HG03521 (cell line): ENCODE results near the gene SMIM8.
A peak's percentile ranks its signal among the peaks of the same experiment; 100 is the strongest.
"Not testable (repeated sequence)": the region's sequence is repeated elsewhere in the genome, so short reads cannot be mapped to it uniquely, and the experiment has no call there.

ENCODE experiments used
- ATAC-seq: cut with Tn5 transposase; IDR thresholded peaks from one replicate; pipeline ENCODE4 v1.9.1; 2021; ENCODE audit warnings: mild to moderate bottlenecking, moderate library complexity; ENCODE audit not compliant: unreplicated experiment

SMIM8 gene

DNA sequence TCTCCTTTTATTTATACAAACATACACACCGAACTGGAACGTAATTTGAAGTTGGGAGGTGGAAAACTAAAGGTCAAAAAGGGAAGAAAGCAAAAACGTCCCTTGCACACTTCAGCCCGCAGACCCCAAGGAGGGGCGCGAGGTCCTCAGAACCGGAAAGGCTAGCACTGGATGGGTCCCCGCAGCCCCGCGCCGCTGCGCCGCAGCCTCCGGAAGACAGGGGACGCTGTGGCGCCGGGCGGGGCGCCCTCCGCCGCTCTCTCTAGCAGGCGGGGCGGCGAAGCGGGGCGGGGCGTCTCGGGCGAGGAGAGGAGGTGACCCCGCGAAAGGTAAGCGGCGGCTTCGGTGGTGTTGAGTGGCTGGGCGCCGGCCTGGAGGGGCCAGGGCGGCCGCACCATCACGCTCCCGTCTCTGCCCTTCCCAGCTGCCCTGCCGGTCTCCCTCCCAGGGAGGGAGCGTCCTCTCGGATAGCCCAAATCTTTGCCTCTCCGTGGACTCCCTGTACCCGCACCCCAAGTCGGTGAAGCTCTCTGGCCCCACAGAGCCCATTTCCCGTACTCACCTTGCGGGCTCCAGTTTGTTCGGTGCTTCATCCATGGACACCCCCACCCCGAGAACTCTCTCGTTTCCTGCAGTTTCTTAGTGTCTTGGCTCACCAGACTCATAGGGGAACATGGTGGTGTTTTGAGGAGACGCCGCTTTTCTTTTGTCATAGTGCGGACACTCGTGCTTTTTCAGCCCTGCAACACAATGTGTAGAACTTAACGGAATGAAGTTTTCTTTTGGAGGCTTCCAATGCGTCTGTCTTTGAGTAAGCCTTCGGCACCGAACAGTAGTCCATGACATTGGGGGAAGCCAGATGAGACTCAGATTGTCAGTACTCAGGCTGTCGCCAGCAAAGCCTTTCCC, at the start of gene SMIM8:
Gene SMIM8, plus strand, starts transcription at position 285 of the 909 bp plus-strand sequence. CDS start 14,444 bp downstream, outside the sequence.
- ATAC-seq = peak; percentile 100

GRCh38 chr6:87274660-87275274, 47.6 kb upstream of the SMIM8 start:
- ATAC-seq = no peak

DNA sequence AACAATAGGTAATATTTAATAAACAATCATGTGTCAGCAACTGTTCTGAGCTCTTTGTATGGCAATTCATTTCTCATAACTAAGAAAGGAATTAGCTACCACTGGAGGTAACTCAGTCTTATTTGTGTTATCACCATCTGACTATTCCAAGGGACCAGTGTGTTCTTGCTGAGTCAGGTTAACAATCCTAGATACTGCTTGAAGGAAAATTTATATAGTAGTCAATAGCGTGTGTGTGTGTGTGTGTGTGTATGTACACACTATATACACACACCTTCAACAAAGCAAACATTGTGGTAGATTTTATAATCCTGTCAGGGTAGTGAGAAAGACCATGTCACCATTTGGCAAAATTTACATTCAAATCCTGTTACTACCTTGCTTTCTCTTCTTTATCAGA, 45.8 kb upstream of the SMIM8 start:
- ATAC-seq = no peak

GRCh38 chr6:87277123-87277522, 45.3 kb upstream of the SMIM8 start:
- no peak for ATAC-seq

- ATAC-seq = no peak
Observed at GRCh38 chr6:87279196-87279595, 43.2 kb upstream of the SMIM8 start.

DNA sequence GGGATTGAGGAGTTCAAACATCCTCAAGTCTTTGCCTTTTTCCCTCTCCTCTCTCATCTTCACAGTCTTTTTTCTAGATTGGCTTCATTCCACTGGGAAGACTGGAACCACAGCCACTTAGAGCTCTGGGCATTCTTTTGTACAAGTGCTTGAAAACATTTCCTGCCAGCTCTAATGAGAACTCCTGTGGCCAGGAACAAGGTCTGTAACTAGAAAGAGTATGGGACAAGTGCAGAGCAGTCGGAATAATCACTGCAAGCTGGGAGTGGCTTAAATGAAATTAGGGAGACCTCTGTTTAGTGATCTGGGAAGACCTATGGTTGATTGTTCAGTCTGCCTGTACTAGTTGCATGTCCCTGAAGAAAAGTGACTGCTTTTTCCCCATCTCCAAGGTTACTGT, 41.0 kb upstream of the SMIM8 start:
- no peak for ATAC-seq

- no peak for ATAC-seq
Observed at GRCh38 chr6:87282743-87283142, 39.6 kb upstream of the SMIM8 start.

- ATAC-seq = no peak
Observed at GRCh38 chr6:87283461-87283860, 38.9 kb upstream of the SMIM8 start.

- no peak for ATAC-seq
Observed at GRCh38 chr6:87287251-87287650, 35.1 kb upstream of the SMIM8 start.

DNA sequence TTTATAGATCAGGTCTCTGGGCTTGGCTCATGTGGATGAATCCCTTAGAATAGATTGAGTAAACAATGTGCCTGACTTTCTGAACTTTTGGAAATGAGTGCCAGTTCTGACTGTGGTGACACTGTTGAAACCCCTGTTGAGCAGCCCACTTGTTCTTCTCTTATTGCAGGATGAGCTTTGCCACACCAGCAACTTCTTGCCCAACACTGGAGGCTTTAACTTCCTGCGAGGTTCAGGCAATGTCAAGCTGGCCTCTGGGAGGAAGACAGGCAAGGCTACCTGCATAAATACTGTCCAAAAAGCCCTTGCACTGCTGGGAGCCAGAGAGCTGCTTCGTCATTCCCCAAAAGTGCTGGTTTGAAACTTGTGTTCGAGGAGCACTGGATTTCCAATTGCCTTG, 32.8 kb upstream of the SMIM8 start:
- no peak for ATAC-seq

DNA sequence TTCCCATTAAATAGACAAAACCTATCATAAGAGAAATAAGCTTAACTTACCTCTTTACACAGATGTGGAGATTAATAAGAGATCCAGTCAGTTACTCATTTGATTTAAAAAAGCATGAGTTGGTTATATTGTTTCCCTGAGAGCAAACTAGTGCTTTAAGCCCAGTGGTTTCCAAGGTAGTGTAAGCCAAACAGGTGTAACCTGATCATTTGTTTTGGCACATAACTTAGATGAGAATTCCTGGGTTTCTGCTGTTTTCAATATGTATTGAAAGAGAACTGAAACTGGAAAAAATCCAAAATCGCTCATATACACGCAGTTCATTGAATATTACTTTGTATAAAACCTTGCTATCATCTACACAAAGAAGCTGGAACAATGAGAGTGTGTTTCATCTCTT, 30.5 kb upstream of the SMIM8 start:
- ATAC-seq = no peak

- ATAC-seq = no peak
Observed at GRCh38 chr6:87293526-87293925, 28.9 kb upstream of the SMIM8 start.

GRCh38 chr6:87297119-87297518, 25.3 kb upstream of the SMIM8 start:
- ATAC-seq = no peak

DNA sequence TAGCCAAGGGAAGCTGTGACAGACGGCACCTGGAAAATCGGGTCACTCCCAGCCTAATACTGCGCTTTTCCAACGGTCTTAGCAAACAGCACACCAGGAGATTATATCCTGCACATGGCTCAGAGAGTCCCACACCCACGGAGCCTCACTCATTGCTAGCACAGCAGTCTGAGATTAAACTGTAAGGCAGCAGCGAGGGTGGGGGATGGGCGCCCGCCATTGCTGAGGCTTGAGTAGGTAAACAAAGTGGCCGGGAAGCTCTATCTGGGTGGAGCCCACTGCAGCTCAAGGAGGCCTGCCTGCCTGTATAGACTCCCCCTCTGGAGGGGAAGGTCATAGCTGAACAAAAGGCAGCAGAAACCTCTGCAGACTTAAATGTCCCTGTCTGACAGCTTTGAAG, 21.1 kb upstream of the SMIM8 start:
- ATAC-seq = not testable (repeated sequence)

DNA sequence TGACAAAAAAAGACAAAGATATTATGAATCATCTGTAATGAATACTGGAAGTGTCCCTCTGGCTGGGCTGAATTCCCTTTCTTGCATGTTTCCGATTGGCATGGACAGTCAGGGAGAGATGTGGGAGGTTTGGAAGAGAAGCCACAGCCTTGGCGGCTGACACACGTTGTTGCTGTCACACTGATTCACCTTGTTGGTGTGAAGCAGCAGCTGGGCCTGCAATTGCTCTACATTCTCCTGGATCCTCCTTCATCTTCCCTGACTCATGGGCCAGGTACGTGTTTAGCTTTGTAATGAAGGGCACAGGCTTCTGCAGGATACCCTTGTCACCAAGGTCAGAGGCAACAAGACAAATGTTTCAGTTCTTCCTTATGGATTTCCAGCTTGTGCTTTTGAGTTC, 13.4 kb upstream of the SMIM8 start:
- no peak for ATAC-seq

DNA sequence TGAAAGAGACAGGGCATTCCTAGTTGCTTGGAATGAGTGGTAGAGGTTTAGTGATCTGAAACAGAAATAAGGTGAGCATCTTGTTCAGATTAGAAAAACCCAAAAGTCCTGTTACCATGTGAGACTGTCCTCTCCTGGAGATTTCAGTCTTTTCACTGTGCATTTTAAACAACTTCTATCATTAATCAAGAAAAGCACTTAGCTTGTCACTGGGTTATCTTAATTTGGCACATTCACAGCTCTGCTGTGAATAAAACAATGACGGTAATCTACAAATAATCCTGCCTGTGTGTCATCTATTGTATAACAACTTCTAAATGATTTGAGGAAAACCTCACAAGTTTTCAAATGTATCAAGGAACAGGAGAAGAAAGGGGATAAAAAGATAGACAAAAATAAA, 9.5 kb upstream of the SMIM8 start:
- ATAC-seq = no peak

GRCh38 chr6:87315071-87315470, 7.3 kb upstream of the SMIM8 start:
- no peak for ATAC-seq

DNA sequence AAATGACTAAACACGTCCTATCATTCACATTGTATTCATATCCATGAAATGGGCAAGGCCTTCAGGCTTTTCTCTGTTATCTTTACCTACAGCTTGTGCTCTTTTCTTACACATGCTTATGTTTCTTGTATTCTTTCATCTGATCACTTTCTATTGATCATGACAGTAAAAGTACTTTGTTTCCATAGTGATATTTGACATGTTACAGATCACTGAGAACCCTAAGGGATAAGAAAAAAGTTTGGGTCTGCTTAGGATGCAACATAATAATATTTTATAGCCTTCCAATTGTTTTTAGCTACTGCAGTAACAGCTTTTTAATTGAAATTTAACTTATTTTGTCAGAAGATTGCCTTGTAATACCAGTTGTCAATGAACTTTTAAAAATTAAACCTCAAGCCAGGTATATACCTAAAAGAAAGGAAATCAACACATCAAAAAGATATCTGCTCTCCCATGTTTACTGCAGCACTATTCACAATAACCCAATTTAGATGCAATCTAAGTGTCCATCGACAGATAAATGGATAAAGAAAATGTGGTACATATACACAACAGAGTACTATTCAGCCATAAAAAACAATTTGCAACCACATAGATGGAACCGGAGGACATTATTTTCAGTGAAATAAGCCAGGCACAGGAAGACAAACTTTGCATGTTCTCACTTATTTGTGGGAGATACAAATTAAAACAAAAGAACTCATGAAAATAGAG, 3.0 kb upstream of the SMIM8 start:
- no peak for ATAC-seq

GRCh38 chr6:87323880-87324279, 1.5 kb downstream of the SMIM8 start:
- ATAC-seq = not testable (repeated sequence)

GRCh38 chr6:87330961-87331360, 8.6 kb downstream of the SMIM8 start:
- ATAC-seq = no peak

DNA sequence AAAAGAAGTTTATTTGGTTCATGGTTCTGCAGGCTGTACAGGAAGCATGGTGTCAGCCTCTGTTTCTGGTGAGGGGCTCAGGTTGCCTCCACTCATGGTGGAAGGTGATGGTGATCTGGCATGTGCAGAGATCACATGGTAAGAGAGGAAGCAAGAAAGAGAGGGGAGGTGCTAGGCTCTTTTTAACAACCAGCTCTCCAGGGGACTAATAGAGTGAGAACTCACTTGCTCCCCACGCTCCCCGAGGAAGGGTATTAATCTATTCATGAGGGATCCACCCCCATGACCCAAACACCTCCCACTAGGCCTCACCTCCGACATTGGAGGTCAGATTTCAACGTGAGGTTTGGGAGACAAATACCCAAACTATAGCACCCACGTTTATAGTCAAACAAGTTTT, 10.6 kb downstream of the SMIM8 start:
- no peak for ATAC-seq
